HL-60/S4 treated with phorbol 12-myristate 13-acetate at 8.2 ng/mL for 4 days and 3 days (cell line): ENCODE data around the gene SLC39A11.

Source experiments
- in situ Hi-C: fragments of 300-500 bp; cut with MboI; formaldehyde crosslinking; loops from 2 replicates; pipeline ENCODE4 v1.15.0; 2022; ENCODE audit warnings: low sequenced_read_pairs

Gene SLC39A11

DNA sequence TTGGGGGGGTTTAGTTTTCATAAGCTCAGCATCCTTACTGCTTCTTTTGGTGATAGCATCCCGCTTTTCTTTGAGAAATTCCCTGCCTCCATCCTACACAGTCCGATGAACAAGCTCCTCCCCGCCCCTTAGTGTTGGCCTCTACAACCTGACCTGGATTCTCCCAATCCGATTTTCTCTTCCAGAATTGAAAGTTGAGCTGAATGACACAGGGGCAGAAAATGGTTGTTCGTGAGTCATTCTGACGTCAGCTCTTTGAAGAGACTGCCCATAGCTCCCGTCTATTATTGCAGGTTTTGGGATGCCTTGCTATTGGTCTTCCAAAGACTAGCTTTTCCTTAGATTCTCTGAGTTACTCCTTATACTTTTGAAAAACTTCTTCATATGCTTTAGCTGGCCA is 279.7 kb downstream of the SLC39A11 start:
- in situ Hi-C loops: no loop called here

DNA sequence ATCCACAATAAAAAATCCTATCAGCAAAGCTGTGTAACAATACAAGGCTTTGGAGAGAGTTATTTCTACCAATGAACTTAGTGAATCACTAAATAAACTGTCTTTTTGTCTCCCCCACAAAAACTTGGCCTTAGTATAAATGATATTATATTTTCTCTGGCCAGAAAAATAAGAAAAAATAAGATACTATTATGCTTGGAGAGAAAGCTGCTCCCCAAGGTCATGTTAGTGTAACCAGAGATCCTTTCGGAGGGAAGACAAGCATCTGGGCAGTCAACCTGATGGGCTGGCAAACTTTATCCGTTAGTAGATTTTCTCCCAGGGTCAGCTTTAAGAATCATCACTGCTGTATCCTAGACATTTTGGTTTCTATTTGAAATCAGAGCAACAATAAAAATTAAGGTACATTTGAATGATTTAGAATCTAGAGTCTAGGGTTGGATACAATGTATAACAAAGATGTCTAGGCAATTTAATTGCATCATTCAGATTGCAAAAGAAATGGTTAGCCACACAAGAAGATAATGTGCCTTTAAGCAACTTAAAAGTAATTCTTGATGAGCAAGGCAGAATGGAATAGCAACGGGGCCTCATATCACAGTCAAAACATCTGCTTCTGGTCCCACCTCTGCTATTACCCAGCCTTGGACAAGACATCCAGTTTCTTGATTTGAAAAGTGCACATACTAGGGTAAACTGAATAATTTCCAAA is 280.4 kb downstream of the SLC39A11 start:
- in situ Hi-C loops: no loop called here

DNA sequence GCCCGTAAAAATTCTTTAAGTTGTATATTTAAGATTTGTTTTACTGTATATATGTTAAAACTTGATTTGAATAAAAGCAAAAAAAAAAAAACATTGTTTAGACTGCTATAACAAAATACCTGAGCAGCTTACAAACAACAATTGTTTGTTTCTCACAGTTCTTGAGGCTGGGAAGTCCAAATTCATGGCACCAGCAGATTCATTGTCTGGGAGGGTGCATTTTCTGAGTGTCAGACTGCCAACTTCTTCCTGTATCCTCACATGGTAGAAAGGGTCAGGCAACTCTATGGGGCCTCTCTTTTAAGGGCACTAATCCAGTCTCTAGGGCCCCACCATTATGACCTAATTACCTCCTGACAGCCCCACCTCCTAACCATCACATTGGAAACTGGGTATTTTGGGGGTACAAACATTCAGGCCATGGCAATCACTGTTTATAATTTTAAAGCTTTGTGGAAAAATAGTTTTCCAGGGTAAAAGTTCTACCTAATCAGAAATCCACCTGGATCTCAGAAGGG is 281.4 kb downstream of the SLC39A11 start:
- in situ Hi-C loops: no loop called here

DNA sequence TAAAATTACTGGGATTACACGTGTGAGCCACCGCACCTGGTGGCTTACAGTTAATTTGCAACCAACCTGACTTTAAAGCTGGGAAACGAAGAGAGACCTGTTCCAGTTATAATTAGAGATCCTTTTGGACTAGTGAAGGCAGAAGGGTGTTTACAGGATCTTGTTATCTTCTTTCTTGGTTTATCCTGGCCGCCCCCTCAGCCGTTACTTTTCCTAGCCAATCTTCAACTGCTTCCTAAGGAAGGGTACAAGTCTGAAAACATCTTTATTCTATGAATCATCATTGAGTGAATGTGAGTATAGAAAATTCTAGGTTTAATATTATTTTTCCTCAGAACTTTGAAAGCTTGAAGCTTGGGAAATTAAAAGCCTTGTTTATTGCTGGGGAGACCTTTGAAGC is 286.5 kb downstream of the SLC39A11 start:
- in situ Hi-C loops: no loop called here

DNA sequence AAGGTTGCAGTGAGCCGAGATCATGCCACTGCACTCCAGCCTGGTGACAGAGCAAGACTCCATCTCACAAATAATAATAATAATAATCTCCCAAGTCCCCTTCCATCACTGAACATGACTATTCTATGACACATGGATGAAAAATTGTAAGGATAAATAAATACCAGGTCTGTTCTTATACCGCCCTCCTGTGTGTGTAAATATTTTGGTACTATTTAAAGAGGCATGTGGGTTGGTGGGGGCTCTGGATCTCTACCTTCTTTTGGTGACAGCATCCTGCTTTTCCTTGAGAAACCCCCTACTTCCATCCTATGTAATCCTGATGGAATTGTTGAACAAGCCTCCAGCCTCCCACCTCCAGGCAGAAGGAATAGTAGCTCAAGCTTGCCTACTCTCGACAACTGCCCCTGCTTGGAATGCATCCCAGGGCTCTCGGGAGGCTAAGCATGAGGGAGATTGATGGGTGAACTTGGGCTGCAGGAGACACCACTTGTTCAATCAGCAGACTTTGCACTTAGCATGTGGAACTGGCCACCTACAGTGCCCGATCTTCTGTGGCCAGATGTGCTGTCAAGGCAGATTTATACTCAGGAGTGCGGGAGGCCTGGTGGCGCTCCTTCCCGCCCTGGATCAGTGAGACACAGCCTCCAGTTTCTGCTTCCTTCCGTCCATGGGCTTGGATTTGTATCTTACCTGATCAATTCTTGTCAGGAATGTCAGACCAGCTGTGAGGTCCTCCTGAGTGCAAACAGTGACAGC is 287.4 kb downstream of the SLC39A11 start:
- in situ Hi-C loops: no loop called here

GRCh38 chr17:72802726-72803125 is 289.8 kb downstream of the SLC39A11 start:
- in situ Hi-C loops: no loop called here

GRCh38 chr17:72797142-72797541 is 295.3 kb downstream of the SLC39A11 start:
- in situ Hi-C loops: loop anchor here (25.0 kb wide), 1 partner anchor 90 kb away; no protein-coding TSS in a partner anchor

- in situ Hi-C loops: loop anchor here (25.0 kb wide), 1 partner anchor 91 kb away; no protein-coding TSS in a partner anchor
Measured at GRCh38 chr17:72795941-72796340, 296.5 kb downstream of the SLC39A11 start.

DNA sequence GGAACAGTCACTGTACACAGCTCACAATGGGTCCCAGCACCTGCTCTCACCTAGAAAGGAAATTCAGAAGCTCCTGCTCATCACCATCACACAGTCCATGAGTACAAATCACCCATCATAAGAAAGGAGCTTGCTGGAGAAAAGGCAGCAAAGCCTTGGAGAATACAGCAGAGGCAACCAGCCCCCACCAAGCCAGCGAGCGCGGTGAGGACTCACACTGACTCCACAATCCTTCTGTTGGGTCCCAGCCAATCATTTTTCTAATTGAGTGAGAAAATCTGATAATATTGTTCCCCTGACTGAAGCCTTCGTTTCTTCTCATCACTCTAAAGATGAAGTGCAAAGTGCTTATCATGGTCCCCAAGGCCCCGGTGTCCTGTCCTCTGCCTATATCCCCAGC is 298.3 kb downstream of the SLC39A11 start:
- in situ Hi-C loops: loop anchor here (25.0 kb wide), 1 partner anchor 93 kb away; no protein-coding TSS in a partner anchor

DNA sequence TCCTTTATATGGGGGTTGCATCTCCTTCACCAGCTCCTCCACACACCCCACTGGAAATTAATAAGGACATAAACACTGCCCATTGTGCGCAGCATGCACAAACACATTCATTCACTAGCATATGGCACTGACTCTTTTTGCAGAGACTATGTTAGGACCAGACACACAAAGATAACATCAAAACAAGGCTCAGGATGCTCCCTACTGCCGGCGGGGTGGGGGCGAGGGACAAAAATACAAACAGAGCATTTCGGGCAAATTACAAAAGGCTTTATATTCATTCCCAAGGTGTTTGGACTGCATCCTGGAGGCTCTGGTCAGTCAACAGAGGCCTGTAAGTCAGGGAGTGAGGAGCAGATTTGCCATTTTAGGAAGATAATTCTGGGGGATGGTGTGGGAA is 299.7 kb downstream of the SLC39A11 start:
- in situ Hi-C loops: loop anchor here (25.0 kb wide), 1 partner anchor 95 kb away; no protein-coding TSS in a partner anchor

DNA sequence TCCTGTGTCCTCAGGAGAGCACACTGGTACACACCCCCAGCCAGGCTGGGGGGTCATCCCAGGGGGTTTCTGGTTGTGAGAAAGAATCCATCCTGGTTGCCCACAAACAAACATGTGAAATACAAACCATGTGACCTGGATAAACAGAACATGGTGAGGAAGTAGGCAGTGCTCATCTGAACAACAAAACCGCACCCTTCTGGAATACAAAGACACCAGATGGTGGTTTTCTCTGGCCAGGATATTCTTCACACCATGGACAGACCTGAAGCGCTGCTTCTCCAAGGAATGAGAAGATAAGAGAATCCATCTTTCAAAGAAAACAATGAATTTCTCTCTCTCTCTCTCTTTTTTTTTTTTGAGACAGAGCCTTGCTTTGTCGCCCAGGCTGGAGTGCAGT is 302.3 kb downstream of the SLC39A11 start:
- in situ Hi-C loops: loop anchor here (25.0 kb wide), 1 partner anchor 97 kb away; no protein-coding TSS in a partner anchor

DNA sequence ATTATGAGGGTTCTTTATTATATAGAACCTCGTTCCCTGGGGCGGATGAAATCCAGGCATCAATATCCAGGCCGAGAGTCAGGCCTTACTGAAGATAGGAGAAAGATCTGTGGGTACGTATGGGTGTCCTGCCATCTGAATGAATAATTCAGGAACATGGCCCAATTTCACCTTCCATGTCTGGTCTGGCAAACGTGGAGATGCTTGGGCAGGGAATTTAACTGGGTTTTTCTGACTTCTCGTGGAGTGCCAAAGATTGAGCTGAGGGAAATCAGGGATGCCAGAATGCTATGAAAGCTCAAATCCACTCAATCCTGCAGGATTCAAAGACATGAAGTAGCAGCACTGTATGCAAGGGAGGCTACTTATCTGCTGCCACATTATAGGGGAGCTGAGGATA is 302.8 kb downstream of the SLC39A11 start:
- in situ Hi-C loops: loop anchor here (25.0 kb wide), 1 partner anchor 98 kb away; no protein-coding TSS in a partner anchor

GRCh38 chr17:72788950-72789585 is 303.4 kb downstream of the SLC39A11 start:
- in situ Hi-C loops: loop anchor here (25.0 kb wide), 1 partner anchor 98 kb away; no protein-coding TSS in a partner anchor

GRCh38 chr17:72786209-72786608 is 306.3 kb downstream of the SLC39A11 start:
- in situ Hi-C loops: loop anchor here (25.0 kb wide), 1 partner anchor 101 kb away; no protein-coding TSS in a partner anchor

DNA sequence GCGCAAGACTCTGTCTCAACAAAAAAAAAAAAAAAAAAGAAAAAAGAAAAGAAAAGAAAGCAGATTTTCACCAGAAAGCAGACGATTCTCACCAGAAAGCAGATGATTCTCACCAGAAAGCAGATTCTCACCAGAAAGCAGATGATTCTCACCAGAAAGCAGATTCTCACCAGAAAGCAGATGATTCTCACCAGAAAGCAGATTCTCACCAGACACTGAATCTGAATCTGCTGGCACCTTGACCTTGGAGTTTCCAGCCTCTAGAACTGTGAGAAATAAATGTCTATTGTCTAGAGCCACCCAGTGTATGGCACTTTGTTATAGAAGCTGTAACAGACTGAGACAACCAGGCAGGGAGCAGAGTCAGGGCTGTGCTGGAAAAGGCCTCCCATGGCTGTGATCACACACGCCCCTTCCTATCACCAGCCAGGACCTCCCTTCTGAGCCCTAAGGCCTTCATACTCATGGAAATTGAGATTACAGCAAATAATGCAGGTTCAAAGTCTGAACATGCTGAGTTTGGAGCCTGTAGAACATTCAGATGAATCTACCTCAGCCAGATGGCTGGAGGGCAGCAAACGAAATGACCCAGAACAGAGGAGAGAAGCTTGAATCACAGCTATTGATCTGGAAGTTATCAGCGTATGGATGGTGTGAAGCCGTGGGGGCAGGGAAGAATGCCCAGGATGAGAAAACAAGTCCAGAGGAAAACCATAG is 309.3 kb downstream of the SLC39A11 start:
- in situ Hi-C loops: loop anchor here (25.0 kb wide), 1 partner anchor 104 kb away; no protein-coding TSS in a partner anchor

DNA sequence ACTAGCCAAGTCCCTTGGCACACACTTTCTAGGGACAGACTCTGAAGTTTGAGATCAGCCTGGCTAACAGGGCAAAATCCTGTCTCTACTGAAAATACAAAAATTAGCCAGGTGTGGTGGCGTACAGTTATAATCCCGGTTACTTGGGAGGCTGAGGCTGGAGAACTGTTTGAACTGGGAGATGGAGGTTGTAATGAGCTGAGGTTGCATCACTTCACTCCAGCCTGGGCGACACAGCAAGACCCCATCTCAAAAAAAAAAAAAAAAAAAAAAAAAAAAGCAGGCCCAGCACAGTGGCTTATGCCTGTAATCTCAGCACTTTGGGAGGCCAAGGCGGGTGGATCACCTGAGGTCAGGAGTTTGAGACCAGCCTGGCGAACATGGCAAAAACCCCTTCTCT is 310.1 kb downstream of the SLC39A11 start:
- in situ Hi-C loops: loop anchor here (25.0 kb wide), 1 partner anchor 105 kb away; no protein-coding TSS in a partner anchor

DNA sequence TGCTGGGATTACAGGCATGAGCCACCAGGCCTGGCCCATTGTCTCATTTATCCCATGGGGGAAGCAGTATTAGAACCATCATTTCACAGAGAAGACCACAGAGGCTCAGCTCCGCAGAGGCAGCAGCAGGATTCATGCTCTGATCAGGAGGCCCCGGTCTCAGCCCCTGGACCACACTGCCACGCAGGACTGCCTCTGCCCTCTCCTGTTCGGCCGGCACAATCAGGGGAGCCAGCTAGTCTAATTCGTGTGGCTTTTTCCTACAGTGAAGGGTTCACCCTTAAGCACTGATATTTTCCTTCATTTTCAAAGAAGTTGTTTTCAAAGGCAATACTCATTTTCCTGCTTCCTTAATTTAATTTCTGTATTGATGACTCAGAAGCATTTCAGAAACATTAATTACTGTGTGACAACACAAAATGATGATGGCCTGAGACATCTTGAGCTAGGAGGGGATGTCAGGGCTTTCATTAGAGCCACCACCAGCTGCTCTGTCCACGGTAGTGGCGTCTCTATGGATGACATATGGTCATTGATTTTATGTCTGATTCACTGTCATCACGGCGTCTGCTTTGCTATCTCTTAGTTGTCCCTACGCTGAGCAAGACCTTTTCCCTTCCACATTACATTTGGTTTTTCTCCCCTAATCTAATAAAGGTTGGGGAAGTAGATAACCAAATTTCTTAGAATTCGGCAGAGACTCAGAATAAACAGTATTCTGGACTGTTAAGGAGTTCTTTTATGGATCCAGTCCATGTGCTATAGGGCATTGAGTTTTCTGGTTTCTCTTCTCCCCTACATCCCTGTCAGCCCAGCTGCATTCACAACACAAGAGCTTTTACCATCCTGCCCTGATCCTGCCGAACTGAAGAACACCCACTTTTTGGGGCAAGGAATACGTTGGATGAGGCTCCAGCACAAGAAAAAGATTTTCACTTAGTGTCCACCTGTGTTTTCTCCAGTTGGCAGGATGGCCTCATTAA is 314.0 kb downstream of the SLC39A11 start:
- in situ Hi-C loops: loop anchor here (25.0 kb wide), 1 partner anchor 109 kb away; no protein-coding TSS in a partner anchor

DNA sequence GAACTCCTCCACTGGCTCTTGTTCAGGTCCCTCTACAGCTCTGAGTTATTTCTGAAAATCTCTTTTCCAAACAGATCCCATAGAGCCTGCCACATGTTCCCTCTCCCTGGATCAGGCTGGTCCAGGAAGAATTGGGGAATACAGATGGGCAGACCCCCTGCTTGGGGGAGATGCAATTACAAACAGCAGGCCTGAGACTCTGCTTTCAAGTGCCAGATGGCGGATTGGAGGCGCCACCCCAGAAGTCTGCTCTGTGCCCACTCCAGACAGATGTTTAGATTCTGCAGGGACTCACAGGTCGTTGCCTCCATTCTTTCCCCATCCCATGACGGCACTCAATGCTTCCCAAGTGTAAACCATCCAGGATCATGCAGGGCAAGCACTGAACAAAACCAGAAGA is 316.6 kb downstream of the SLC39A11 start:
- in situ Hi-C loops: loop anchor here (25.0 kb wide), 1 partner anchor 111 kb away; no protein-coding TSS in a partner anchor

- in situ Hi-C loops: loop anchor here (25.0 kb wide), 1 partner anchor 112 kb away; no protein-coding TSS in a partner anchor
Measured at GRCh38 chr17:72775237-72775636, 317.3 kb downstream of the SLC39A11 start.
